ENCODE results near the gene RAB31. TPM values are rescaled to one million over a fixed set of nuclear protein-coding genes. Genes with fewer than 3 reads are reported as not detected.
A peak's percentile ranks its signal among the peaks of the same experiment; 100 is the strongest.

RAB31 gene
- total and polyA plus RNA-seq, 2 of the 13 experiments (the other 11 are each of a cell fraction or from before 2014, with no cell fraction given), result 1.1 to 1.7 TPM

DNA sequence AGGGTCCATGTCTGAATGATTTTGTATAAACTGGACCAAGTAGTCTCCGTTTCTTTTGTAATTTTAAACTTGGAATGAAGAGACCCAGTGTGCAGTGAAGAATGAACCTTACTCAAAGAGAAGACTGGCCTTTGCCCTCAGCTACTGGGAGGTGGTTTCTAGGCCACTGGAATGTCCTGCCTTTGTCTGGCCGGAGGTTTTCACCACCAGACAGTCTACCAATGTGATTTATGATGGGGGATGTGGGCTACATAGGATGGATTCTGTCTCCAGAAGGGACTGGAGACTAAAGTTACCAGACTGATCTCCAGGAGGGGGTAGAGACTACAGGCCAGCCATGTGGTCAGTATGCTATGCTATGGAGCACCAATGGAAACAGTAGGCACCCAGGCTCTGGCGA is 42.8 kb upstream of the RAB31 start:
- Histone ChIP-seq H2AFZ (ENCODE audit: low read length) (no peak overlapping the region), H3K9me3 (ENCODE audit: low read length) (no peaks in the 10 kb centered on the region), H3K36me3 (replicated peaks in 1 of 2; ENCODE audit: control insufficient read depth in 1 of 2, insufficient read depth in 2 of 2, low read length in 2 of 2) (no peaks in the 10 kb centered on the region), H3K4me3 (replicated peaks in 1 of 3; ENCODE audit: insufficient read depth in 1 of 3, low read depth in 2 of 3, low read length in 3 of 3) (no peak overlapping the region), H3K4me2 (ENCODE audit: low read depth, low read length) (peak overlapping the region; percentile 41; the same call in 1 of the 2 replicates), H4K20me1 (ENCODE audit: insufficient read depth, low read length) (no peaks in the 10 kb centered on the region), H3K4me1 (ENCODE audit: insufficient read depth, low read length) (peaks cover 16% of the 10 kb centered on the region), H3K27me3 (ENCODE audit: control insufficient read depth in 1 of 2, insufficient read depth in 2 of 2, low read length in 2 of 2) (no peaks in the 10 kb centered on the region), H3K9ac (ENCODE audit: insufficient read depth, low read depth, low read length) (no peak overlapping the region), H3K79me2 (ENCODE audit: insufficient read depth, low read length) (no peaks in the 10 kb centered on the region), H3K27ac (ENCODE audit: extremely low read length, insufficient read depth, low read length) (no peak overlapping the region)
- ATAC-seq (peak; percentile 89), FAIRE-seq (peak; percentile 68), DNase-seq (ENCODE audit: low spot score) (peak; percentile 13)
- TF ChIP-seq ZMYM4 (CRISPR knock-in tag; IDR thresholded peaks at IDR 0.05) (0 out of 2 replicates have a peak, but pooled peaks have one; percentile 15), ZNF30 (CRISPR knock-in tag; IDR thresholded peaks at IDR 0.05) (no peak), HNF4A (CRISPR knock-in tag; IDR thresholded peaks at IDR 0.05) (0 out of 2 replicates have a peak, but pooled peaks have one; percentile 27), SAFB2 (CRISPR knock-in tag; IDR thresholded peaks at IDR 0.05; ENCODE audit: borderline replicate concordance, low read depth) (no peak), TEAD3 (CRISPR knock-in tag; optimal IDR thresholded peaks at IDR 0.05; ENCODE audit: borderline replicate concordance) (peak; percentile 55), HNF4G (IDR thresholded peaks at IDR 0.05; ENCODE audit: borderline replicate concordance, low read depth, low read length) (no peak), HNF4G (CRISPR knock-in tag; IDR thresholded peaks at IDR 0.05; ENCODE audit: borderline replicate concordance, low read depth) (no peak), ZNF644 (CRISPR knock-in tag; IDR thresholded peaks at IDR 0.05; ENCODE audit: low read depth) (0 out of 2 replicates have a peak, but pooled peaks have one; percentile 8)
- TF ChIP-seq, protein P1, sequence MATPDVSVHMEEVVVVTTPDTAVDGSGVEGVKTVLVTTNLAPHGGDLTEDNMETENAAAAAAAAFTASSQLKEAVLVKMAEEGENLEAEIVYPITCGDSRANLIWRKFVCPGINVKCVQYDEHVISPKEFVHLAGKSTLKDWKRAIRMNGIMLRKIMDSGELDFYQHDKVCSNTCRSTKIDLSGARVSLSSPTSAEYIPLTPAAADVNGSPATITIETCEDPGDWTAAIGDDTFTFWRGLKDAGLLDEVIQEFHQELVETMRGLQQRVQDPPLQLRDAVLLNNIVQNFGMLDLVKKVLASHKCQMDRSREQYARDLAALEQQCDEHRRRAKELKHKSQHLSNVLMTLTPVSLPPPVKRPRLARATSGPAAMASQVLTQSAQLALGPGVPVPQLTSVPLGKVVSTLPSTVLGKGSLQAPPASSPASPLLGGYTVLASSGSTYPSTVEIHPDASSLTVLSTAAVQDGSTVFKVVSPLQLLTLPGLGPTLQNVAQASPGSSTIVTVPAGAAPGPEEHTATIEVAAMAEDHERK (CRISPR knock-in tag; IDR thresholded peaks at IDR 0.05; ENCODE audit: low read depth), result no peak
- in situ Hi-C loops (cut with HindIII; ENCODE audit: extremely low pct_ligation_motif_present, low pct_unique_long_range_greater_than_20kb) (no loop called here), intact Hi-C loops (cut with micrococcal nuclease; ENCODE audit: unreplicated experiment) (no loop called here)
- no TSS peak for BruUV-seq (replicated peaks)
- POLR2A ChIA-PET, result interaction anchor here (1.4 kb wide), 1 partner anchor 50 kb away, joined by 4 read pairs; no protein-coding TSS in a partner anchor
- CTCF ChIA-PET (ENCODE audit: low intra/inter-chr PET ratio, low total read pairs), result no interaction called here
- WGBS (ENCODE audit: low lambda C conversion rate), result 0% methylated on average over 2 of the region's 3 CpGs
